Thymus (tissue), 11 donors: ENCODE data around the gene BANK1. TPM values are rescaled to one million over a fixed set of nuclear protein-coding genes. Genes with fewer than 3 reads are reported as not detected.

Source experiments
- DNase-seq, 9 donors: peaks; one replicate each; pipeline ENCODE4 v3.0.0-alpha.2; 2013; ENCODE audit warnings: low spot score in 9 of 9, low read depth in 6 of 9, missing footprints in 1 of 9
- H3K27ac ChIP-seq, 2 donors: one replicate each; pipeline ENCODE4 v1.5.1; 2013; ENCODE audit warnings: control low read depth in 1 of 2, low read depth in 1 of 2, low read length in 1 of 2, mild to moderate bottlenecking in 1 of 2, moderate library complexity in 1 of 2
- H3K27me3 ChIP-seq, 2 donors: one replicate each; pipeline ENCODE4 v1.5.1; 2013; ENCODE audit warnings: low read length in 1 of 2; ENCODE audit not compliant: control insufficient read depth in 2 of 2, insufficient read depth in 1 of 2
- H3K36me3 ChIP-seq, 2 donors: one replicate each; pipeline ENCODE4 v1.5.1; 2013; ENCODE audit warnings: low read length in 1 of 2, mild to moderate bottlenecking in 1 of 2, moderate library complexity in 1 of 2; ENCODE audit not compliant: control insufficient read depth in 2 of 2, insufficient read depth in 2 of 2
- H3K4me1 ChIP-seq, 2 donors: one replicate each; pipeline ENCODE4 v1.5.1; 2013; ENCODE audit warnings: low read length in 2 of 2; ENCODE audit not compliant: control insufficient read depth in 2 of 2, insufficient read depth in 2 of 2
- H3K4me3 ChIP-seq, 2 donors: one replicate each; pipeline ENCODE4 v1.5.1; 2013; ENCODE audit warnings: low read length in 2 of 2, control low read depth in 1 of 2, mild to moderate bottlenecking in 1 of 2
- H3K9me3 ChIP-seq, 2 donors: one replicate each; pipeline ENCODE4 v1.5.1; 2013; ENCODE audit warnings: low read length in 1 of 2, mild to moderate bottlenecking in 1 of 2; ENCODE audit not compliant: control insufficient read depth in 2 of 2, insufficient read depth in 1 of 2
- WGBS: extraction: QIAGEN DNeasy Blood & Tissue Kit; methylation state at CpG from one replicate; pipeline ENCODE4 v1.1.7; 2013; 5-methylcytosine and 5-hydroxymethylcytosine counted together
- polyA plus RNA-seq: library from polyadenylated mRNA; stranded (reverse); fragments of 200-250 nt; gene quantifications from one replicate; pipeline ENCODE4 v1.2.3, GENCODE V29; 2013
- total RNA-seq: library from RNA; stranded (reverse); fragments of 120-200 nt; gene quantifications from one replicate; pipeline ENCODE4 v1.2.4, GENCODE V29; 2013
- donor health status: healthy.

The BANK1 gene
- total and polyA plus RNA-seq, 2 donors: 1.7 to 10.9 TPM

GRCh38 chr4:101989551-101989950, 199.0 kb downstream of the BANK1 start:
- WGBS: 97% methylated on average over 3 of the region's 3 CpGs
- Histone ChIP-seq H3K4me1 (no peaks in the 10 kb centered on the region), H3K4me3 (no peak overlapping the region), H3K36me3 (no peaks in the 10 kb centered on the region), H3K27ac (no peak overlapping the region), H3K9me3 (no peaks in the 10 kb centered on the region), H3K27me3 (no peaks in the 10 kb centered on the region)
- DNase-seq: no peak

GRCh38 chr4:101992446-101992845, 201.9 kb downstream of the BANK1 start:
- no peaks in the 10 kb centered on the region for H3K27me3 ChIP-seq
- no peaks in the 10 kb centered on the region for H3K4me1 ChIP-seq
- no peak overlapping the region for H3K27ac ChIP-seq
- H3K36me3 ChIP-seq: no peaks in the 10 kb centered on the region
- WGBS: 97% methylated on average over 2 of the region's 2 CpGs
- no peak for DNase-seq
- H3K4me3 ChIP-seq: no peak overlapping the region
- H3K9me3 ChIP-seq: no peaks in the 10 kb centered on the region

GRCh38 chr4:101993002-101993841, 202.7 kb downstream of the BANK1 start:
- WGBS: 77% methylated on average over 5 of the region's 5 CpGs
- DNase-seq: no peak
- no peaks in the 10 kb centered on the region for H3K9me3 ChIP-seq
- H3K27ac ChIP-seq: no peak overlapping the region
- no peaks in the 10 kb centered on the region for H3K4me1 ChIP-seq
- no peaks in the 10 kb centered on the region for H3K36me3 ChIP-seq
- H3K27me3 ChIP-seq: no peaks in the 10 kb centered on the region
- H3K4me3 ChIP-seq: no peak overlapping the region

- H3K27ac ChIP-seq: no peak overlapping the region
- H3K27me3 ChIP-seq: no peaks in the 10 kb centered on the region
- H3K4me3 ChIP-seq: no peak overlapping the region
- no peaks in the 10 kb centered on the region for H3K9me3 ChIP-seq
- no peaks in the 10 kb centered on the region for H3K36me3 ChIP-seq
- WGBS: 95% methylated on average over 4 of the region's 4 CpGs
- no peak for DNase-seq
- no peaks in the 10 kb centered on the region for H3K4me1 ChIP-seq
These were observed 203.6 kb downstream of the BANK1 start for GRCh38 chr4:101993842-101994775.

- peaks cover 0 to 4% of the 10 kb centered on the region in 2 donors for H3K9me3 ChIP-seq
- no peaks in the 10 kb centered on the region for H3K27me3 ChIP-seq
- 90% methylated on average over 2 of the region's 2 CpGs for WGBS
- no peak for DNase-seq
- H3K27ac ChIP-seq: no peak overlapping the region
- no peaks in the 10 kb centered on the region for H3K36me3 ChIP-seq
- H3K4me1 ChIP-seq: no peaks in the 10 kb centered on the region
- no peak overlapping the region for H3K4me3 ChIP-seq
These were observed 217.5 kb downstream of the BANK1 start for GRCh38 chr4:102007959-102008425.

- H3K4me3 ChIP-seq: no peak overlapping the region
- no peaks in the 10 kb centered on the region for H3K36me3 ChIP-seq
- WGBS: 94% methylated on average over 3 of the region's 3 CpGs
- no peak overlapping the region for H3K27ac ChIP-seq
- H3K9me3 ChIP-seq: peaks cover 0 to 4% of the 10 kb centered on the region in 2 donors
- H3K27me3 ChIP-seq: no peaks in the 10 kb centered on the region
- DNase-seq: no peak
- H3K4me1 ChIP-seq: no peaks in the 10 kb centered on the region
These were observed 218.2 kb downstream of the BANK1 start for GRCh38 chr4:102008711-102009110.

GRCh38 chr4:102022343-102022742, 231.8 kb downstream of the BANK1 start:
- Histone ChIP-seq H3K4me1 (no peaks in the 10 kb centered on the region), H3K27ac (no peak overlapping the region), H3K4me3 (no peak overlapping the region), H3K36me3 (no peaks in the 10 kb centered on the region), H3K27me3 (no peaks in the 10 kb centered on the region), H3K9me3 (no peaks in the 10 kb centered on the region)
- no peak for DNase-seq
- WGBS: 97% methylated on average over 2 of the region's 2 CpGs

- no peak overlapping the region for H3K27ac ChIP-seq
- H3K9me3 ChIP-seq: no peaks in the 10 kb centered on the region
- H3K4me3 ChIP-seq: no peak overlapping the region
- no peaks in the 10 kb centered on the region for H3K36me3 ChIP-seq
- no peaks in the 10 kb centered on the region for H3K27me3 ChIP-seq
- no peak for DNase-seq
- no peaks in the 10 kb centered on the region for H3K4me1 ChIP-seq
- WGBS: 98% methylated on average over 4 of the region's 4 CpGs
These were observed 237.4 kb downstream of the BANK1 start for GRCh38 chr4:102027961-102028360.

- 87% methylated on average over 2 of the region's 2 CpGs for WGBS
- Histone ChIP-seq H3K9me3 (no peaks in the 10 kb centered on the region), H3K36me3 (no peaks in the 10 kb centered on the region)
These were observed 240.9 kb downstream of the BANK1 start for GRCh38 chr4:102031406-102031805.

More at GRCh38 chr4:102031406-102031805, 240.9 kb downstream of the BANK1 start:
- Histone ChIP-seq H3K27me3 (no peaks in the 10 kb centered on the region), H3K27ac (no peak overlapping the region), H3K4me1 (no peaks in the 10 kb centered on the region), H3K4me3 (no peak overlapping the region)
- DNase-seq: no peak
